GM18499 (cell line): Measurements from ENCODE around the gene KCNF1.

Source experiments
- ATAC-seq: cut with Tn5 transposase; IDR thresholded peaks from one replicate; pipeline ENCODE4 v1.9.1; 2021; ENCODE audit warnings: moderate number of reproducible peaks; ENCODE audit not compliant: insufficient read depth, unreplicated experiment

Gene KCNF1

DNA sequence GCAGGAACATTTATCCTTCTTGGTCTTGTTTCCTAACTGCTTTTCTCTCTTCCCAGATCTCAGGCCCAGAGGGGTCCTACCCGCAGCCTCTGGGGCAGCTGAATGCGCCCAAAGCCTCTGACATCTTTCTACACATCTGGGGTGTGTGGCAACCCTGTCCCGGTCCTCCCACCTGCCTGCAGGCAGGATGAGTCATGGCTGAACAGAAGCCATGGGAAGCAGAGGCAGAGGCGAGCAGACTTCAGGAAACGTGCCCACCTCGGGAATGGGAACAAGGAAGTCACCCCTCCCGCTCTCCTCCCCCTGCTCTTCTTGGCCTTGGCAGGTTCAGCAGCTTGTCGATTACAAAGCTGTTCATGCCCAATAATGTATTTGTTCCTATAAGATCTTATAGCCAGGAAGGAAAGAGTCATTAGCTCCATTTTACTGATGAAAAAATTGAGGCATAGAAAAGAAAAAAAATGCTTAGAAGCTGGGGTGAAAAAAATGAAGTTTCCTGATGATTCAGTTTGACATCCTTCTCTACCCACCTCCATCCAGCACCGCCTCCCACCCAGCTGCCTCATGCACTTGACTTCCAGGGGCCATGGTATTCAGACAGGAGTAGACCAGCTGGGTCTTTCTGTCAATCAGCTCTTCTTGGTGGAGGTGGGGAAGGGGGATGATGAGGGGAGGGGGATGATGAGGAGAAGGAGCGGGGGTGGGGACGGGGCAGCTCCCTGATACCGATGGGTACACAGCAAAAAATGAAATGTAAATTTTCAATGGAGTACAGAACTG, 10.4 kb upstream of the KCNF1 start:
- no peak for ATAC-seq

DNA sequence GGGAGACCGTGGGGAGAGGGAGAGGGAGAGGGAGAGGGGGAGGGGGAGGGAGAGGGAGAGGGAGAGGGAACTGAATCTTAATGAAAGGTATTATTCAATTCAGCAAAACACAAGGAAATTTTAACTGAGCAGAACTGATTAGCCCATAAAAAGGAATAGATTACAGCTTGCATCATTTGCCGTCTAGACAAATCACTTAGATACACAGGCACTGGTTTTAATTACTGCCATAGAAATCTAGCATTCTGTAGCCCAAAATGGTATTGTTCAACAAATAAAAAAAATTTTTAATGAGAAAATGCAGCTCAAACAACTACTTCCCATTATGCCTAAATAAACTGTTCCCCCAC, 7.9 kb upstream of the KCNF1 start:
- ATAC-seq: no peak

- ATAC-seq: no peak
Measured at GRCh38 chr2:10904455-10904854, 7.3 kb upstream of the KCNF1 start.

DNA sequence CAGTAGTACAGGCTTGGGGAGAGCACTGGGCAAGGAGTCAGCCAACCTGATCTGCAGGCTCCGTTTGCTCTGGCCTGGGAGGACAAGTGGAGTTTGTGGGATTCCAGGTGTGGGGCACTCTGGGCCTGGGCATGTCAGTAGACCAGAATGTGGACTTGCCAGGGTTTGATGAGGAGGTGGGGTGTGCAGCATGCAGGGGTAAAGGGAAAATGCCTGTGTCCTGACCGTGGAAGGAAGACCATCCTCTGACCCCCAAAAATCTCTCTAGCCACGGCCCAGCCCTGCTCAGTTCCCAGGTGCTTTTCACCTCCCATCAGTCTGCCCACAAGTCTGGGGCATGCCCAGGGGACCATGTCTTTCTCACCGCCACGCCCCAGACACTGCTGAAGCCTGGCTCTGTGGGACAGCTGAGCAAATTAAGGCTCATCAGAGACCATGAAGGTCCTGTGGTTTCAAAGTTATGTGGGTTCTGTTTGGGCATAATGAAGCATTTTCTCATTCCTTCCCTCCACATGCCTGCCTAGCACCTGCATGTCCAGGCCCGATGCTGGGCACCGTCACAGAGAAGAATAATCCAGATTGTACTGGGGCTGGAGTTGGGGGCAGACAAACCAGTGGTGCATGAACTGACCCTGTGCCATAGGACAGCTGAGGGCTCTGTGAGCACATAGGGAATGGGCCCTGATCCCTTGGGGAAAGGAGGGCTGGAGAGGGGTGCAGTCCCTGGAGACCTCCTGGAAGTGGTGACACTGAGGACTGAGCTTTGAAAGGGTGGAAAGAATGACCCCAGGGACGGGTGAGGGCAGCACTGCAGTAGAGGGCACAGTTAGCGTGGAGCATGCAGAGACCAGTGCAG, 6.5 kb upstream of the KCNF1 start:
- no peak for ATAC-seq

DNA sequence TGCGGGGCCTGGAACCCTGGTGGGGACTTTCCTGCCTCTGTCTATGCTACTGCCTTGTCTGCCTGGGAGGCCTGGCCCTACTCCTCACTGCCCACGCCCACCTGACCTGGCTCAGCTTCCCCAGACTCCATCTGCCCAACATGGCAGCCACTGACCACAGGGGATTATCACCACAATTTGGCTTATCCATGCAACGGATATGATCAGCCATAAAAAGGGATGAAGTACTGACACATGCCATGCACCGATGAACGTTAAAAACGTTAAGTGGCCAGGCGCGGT, 5.9 kb upstream of the KCNF1 start:
- no peak for ATAC-seq

- ATAC-seq: no peak
Measured at GRCh38 chr2:10906926-10907625, 4.7 kb upstream of the KCNF1 start.

DNA sequence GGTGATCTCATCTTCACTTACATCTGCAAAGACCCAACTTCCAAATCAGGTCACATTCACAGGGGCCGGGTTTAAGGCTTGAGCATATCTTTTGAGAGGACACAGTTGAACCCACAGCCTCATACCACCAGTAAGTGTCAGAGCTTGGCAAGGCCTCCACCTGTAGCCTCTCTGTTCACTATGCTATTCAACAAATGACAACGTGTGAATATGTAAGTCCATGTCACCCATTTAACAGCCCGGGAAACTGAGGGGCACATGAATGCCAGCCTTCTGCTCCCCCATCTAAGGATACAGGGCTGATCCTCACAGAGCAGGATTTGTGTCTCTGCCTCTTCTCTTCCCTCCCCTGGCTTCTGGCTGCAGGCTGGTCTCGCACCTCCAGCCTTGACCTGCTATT, 3.5 kb upstream of the KCNF1 start:
- ATAC-seq: no peak

GRCh38 chr2:10909050-10909995, 2.4 kb upstream of the KCNF1 start:
- ATAC-seq: no peak

DNA sequence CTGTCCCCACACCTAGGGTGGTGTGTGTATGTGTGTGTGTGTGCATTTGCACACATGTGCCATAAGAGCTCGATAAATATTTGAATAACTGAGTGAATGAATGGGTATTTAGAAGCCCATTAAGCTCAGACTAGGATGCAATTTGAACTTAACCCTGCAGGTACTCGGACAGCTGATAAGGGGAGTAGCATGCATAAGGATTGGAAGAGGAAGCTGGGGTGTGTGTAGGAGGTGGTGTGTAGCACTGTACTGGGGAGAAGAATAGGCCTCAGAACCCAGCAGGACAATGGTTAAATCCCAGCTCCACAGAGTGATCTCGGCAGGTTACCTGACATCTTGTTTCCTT, 1.8 kb upstream of the KCNF1 start:
- ATAC-seq: no peak

DNA sequence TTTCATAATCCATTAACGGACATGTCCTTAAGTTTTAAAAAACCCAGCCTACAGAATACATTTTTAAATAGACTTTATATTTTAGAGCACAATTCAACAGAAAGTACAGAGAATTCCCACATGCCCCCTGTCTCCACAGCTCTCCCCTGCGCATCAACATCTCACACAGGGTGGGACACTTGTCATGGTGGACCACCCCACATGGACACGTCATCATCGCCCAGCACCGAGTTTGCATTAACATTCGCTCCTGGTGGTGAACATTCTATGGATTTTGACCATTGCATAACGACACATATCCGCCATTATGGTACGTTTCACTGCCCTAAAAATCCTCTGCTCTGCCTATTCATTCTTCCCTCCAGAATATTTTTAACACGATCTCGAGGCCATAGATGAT, 1.1 kb upstream of the KCNF1 start:
- ATAC-seq: no peak

DNA sequence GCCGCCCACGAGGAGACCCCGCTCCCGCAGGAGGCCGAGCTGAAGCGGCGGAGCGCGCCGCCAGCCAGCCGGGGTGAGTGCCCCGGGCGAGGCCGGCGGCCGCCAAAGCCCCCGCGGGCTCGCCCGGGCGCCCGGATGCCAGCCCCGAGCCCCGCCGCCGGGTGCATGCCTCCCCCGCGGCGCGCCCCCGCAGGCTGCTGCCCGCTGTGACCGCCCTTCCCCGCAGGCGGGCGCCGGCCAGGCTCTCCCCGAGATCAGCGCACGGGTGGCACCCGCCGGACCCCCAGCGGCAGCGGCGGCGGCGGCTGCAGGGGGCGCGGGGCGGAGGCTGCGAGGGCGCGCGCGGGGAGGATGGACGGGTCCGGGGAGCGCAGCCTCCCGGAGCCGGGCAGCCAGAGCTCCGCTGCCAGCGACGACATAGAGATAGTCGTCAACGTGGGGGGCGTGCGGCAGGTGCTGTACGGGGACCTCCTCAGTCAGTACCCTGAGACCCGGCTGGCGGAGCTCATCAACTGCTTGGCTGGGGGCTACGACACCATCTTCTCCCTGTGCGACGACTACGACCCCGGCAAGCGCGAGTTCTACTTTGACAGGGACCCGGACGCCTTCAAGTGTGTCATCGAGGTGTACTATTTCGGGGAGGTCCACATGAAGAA, 470 bp downstream of the KCNF1 start:
- ATAC-seq: no peak

DNA sequence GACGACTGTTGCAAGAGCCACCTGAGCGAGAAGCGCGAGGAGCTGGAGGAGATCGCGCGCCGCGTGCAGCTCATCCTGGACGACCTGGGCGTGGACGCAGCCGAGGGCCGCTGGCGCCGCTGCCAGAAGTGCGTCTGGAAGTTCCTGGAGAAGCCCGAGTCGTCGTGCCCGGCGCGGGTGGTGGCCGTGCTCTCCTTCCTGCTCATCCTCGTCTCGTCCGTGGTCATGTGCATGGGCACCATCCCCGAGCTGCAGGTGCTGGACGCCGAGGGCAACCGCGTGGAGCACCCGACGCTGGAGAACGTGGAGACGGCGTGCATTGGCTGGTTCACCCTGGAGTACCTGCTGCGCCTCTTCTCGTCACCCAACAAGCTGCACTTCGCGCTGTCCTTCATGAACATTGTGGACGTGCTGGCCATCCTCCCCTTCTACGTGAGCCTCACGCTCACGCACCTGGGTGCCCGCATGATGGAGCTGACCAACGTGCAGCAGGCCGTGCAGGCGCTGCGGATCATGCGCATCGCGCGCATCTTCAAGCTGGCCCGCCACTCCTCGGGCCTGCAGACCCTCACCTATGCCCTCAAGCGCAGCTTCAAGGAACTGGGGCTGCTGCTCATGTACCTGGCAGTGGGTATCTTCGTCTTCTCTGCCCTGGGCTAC, 1.2 kb downstream of the KCNF1 start:
- no peak for ATAC-seq

GRCh38 chr2:10913501-10914271, 2.0 kb downstream of the KCNF1 start:
- no peak for ATAC-seq

- no peak for ATAC-seq
Measured at GRCh38 chr2:10914272-10914693, 2.5 kb downstream of the KCNF1 start.

DNA sequence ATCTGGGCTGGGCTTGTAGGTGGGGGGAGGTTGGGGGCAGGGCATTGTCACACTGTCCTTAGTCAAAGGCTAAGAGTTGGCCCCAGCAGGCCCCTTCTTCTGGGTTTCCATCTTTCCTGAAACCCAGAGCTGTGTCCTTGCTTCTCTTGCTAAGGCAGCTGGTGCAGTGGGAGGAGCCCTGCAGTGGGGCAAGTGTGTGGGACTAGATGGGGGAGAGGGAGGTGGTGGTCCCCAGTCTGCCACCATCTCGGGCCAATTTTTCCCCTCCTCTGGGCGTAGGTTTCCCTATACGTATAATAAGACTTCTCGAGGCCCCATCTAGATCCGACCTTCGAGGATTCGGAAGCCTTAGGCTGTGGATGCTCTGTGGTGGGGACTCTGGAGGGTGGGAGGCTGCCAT, 3.5 kb downstream of the KCNF1 start:
- no peak for ATAC-seq

DNA sequence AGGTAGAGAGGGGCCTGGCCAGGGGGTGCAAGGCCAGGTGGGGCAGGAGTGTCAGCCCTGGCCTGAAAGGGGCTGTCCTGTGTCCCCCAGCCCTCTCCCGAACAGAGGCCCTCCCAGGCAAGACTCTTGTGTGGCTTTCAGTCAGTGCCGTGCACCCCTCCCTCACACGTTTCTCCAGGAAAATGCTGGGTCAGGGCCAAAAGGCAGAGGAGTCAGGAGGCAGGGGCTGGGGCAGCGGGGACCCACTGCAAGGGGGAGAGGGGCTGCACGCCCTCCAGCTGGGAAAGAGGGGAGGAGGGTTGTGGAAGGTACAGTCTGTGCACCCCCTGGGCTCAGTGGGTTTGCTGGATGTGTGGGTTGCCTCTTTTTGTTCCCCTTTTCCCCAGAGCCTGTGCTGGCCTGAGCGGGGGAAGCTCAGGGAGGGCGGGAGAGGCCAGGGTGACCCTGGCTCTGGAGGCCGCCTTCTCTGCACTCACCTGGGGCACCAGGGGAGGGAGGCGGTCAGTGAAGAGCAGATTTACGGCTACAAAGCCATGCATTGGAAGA, 4.1 kb downstream of the KCNF1 start:
- ATAC-seq: no peak

DNA sequence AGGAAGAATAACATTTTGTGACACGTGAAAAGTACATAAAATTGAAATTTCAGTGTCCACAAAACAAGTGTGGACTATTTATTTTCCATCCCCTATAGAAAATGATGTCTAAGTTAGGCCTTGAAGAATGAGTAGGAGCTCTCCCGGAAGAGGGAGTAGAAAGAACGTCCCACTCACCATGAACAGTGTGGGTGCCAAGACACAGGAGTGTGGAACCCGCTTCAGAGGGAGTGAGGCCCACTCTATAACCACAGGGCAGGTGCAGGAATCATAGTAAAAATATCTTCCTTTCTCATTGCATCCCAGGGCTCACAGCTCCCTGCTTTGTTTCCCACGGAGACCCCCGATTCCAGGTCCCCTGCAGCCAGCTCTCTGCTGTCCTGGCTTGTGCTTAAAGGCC, 5.2 kb downstream of the KCNF1 start:
- no peak for ATAC-seq

GRCh38 chr2:10917927-10918326, 6.2 kb downstream of the KCNF1 start:
- no peak for ATAC-seq
